Fibroblast of lung (primary cell): ENCODE data around the gene RAN. TPM values are rescaled to one million over a fixed set of nuclear protein-coding genes. Genes with fewer than 3 reads are reported as not detected.
"Not testable (repeated sequence)": the region's sequence is repeated elsewhere in the genome, so short reads cannot be mapped to it uniquely, and the experiment has no call there.

Source experiments
- DNase-seq, 2 donors: peaks; one replicate each; pipeline versions ENCODE4 v3.0.0 to v3.0.0-alpha.2; 2010; ENCODE audit warnings: low read depth in 2 of 2
- H2AFZ ChIP-seq: 2 replicates; pipeline ENCODE4 v1.5.1; 2012; ENCODE audit warnings: low read length, control low read depth, inconsistent platforms
- H3K27ac ChIP-seq: 2 replicates; pipeline ENCODE4 v1.5.1; 2011; ENCODE audit warnings: low read length, control low read depth; ENCODE audit not compliant: insufficient read depth
- H3K27me3 ChIP-seq: 2 replicates; pipeline ENCODE4 v1.5.1; 2011; ENCODE audit warnings: mild to moderate bottlenecking, low read length; ENCODE audit not compliant: control insufficient read depth, insufficient read depth
- H3K36me3 ChIP-seq: 2 replicates; pipeline ENCODE4 v1.5.1; 2011; ENCODE audit warnings: low read length; ENCODE audit not compliant: control insufficient read depth, insufficient read depth
- H3K4me1 ChIP-seq: 2 replicates; pipeline ENCODE4 v1.5.1; 2011; ENCODE audit warnings: low read length; ENCODE audit not compliant: control insufficient read depth, insufficient read depth; ENCODE audit errors: extremely low read depth
- H3K4me2 ChIP-seq: 2 replicates; pipeline ENCODE4 v1.5.1; 2011; ENCODE audit warnings: low read length, control low read depth; ENCODE audit not compliant: insufficient read depth; ENCODE audit errors: extremely low read depth
- H3K4me3 ChIP-seq, 4 experiments: fragments of 200-600 bp in 1 of 4; sonication (generic) in 1 of 4; replicated peaks in 1 of 4; 2 replicates each; pipeline ENCODE4 v1.5.1; 2011 to 2016; ENCODE audit warnings: low read length in 4 of 4, low read depth in 3 of 4, mild to moderate bottlenecking in 3 of 4, control low read depth in 2 of 4, inconsistent platforms in 1 of 4, mixed read lengths in 1 of 4; ENCODE audit not compliant: insufficient read depth in 1 of 4; ENCODE audit errors: control extremely low read depth in 1 of 4
- H3K79me2 ChIP-seq: 2 replicates; pipeline ENCODE4 v1.5.1; 2012; ENCODE audit warnings: mild to moderate bottlenecking, low read length, inconsistent platforms; ENCODE audit not compliant: control insufficient read depth, insufficient read depth
- H3K9ac ChIP-seq: 2 replicates; pipeline ENCODE4 v1.5.1; 2011; ENCODE audit warnings: mild to moderate bottlenecking, low read length, control low read depth; ENCODE audit not compliant: insufficient read depth
- H3K9me3 ChIP-seq: 2 replicates; pipeline ENCODE4 v1.5.1; 2012; ENCODE audit warnings: low read depth, low read length; ENCODE audit not compliant: control insufficient read depth, insufficient read depth
- H4K20me1 ChIP-seq: 2 replicates; pipeline ENCODE4 v1.5.1; 2011; ENCODE audit warnings: low read length; ENCODE audit not compliant: control insufficient read depth, insufficient read depth; ENCODE audit errors: extremely low read depth
- EZH2 ChIP-seq: IDR thresholded peaks from 2 replicates; pipeline ENCODE4 v1.5.1; 2012; ENCODE audit warnings: low read length, control low read depth, mild to moderate bottlenecking; ENCODE audit errors: missing control alignments
- polyA plus RNA-seq, 2 donors: library from polyadenylated mRNA; depleted of rRNA in 1 of 2; stranded (reverse) in 1 of 2; unstranded in 1 of 2; fragments of >200 nt; gene quantifications; 2 replicates each; pipeline ENCODE4 v1.2.1, GENCODE V29; 2011 to 2012; ENCODE audit warnings: missing spikeins in 1 of 2
- total RNA-seq: library from RNA; depleted of rRNA; stranded (reverse); fragments of >200 nt; gene quantifications from 2 replicates; pipeline ENCODE4 v1.2.1, GENCODE V29; 2014
- TF ChIP-seq, protein P1 (sequence below), 2 donors: IDR thresholded peaks in 1 of 2; conservative IDR thresholded peaks in 1 of 2; 1 replicate in 1 of 2; 2 replicates in 1 of 2; pipeline ENCODE4 v1.5.1; 2011 to 2012; ENCODE audit warnings: low read length in 2 of 2, control low read depth in 1 of 2, inconsistent platforms in 1 of 2, low read depth in 1 of 2, mild to moderate bottlenecking in 1 of 2

Gene RAN
- total and polyA plus RNA-seq, 2 donors (not counting 1 experiment from before 2014, with no cell fraction given), result 409 to 1,342 TPM

DNA sequence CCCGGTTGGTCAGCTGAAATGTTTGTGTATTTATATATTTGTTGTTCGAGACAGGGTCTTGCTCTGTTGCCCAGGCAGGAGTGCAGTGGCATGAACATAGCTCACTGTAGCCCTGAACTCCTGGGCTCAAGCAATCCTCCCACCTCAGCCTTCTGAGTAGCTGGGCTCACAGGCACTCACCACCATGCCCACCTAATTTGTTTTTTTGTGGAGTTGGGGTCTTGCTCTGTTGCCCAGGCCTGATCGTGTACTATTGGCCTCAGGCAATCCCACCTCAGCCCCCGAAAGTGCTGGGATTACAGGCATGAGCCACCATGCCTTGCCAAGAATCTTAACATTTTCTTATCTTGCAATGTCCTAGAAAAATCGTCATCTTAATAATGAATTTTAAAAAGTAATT, 3.3 kb downstream of the RAN start:
- DNase-seq, result no peak
- H3K9ac ChIP-seq, result no peak overlapping the region
- no peak overlapping the region for H3K4me3 ChIP-seq
- no peak overlapping the region for H2AFZ ChIP-seq
- H3K9me3 ChIP-seq, result no peaks in the 10 kb centered on the region
- peaks cover 33% of the 10 kb centered on the region for H3K79me2 ChIP-seq
- H3K27ac ChIP-seq, result no peak overlapping the region
- peaks cover 4% of the 10 kb centered on the region for H3K4me1 ChIP-seq
- TF ChIP-seq, protein P1, sequence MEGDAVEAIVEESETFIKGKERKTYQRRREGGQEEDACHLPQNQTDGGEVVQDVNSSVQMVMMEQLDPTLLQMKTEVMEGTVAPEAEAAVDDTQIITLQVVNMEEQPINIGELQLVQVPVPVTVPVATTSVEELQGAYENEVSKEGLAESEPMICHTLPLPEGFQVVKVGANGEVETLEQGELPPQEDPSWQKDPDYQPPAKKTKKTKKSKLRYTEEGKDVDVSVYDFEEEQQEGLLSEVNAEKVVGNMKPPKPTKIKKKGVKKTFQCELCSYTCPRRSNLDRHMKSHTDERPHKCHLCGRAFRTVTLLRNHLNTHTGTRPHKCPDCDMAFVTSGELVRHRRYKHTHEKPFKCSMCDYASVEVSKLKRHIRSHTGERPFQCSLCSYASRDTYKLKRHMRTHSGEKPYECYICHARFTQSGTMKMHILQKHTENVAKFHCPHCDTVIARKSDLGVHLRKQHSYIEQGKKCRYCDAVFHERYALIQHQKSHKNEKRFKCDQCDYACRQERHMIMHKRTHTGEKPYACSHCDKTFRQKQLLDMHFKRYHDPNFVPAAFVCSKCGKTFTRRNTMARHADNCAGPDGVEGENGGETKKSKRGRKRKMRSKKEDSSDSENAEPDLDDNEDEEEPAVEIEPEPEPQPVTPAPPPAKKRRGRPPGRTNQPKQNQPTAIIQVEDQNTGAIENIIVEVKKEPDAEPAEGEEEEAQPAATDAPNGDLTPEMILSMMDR (conservative IDR thresholded peaks at IDR 0.05 in 1 of 2, IDR thresholded peaks at IDR 0.05 in 1 of 2; ENCODE audit: low read depth in 1 of 2, low read length in 2 of 2), result no peak
- TF ChIP-seq EZH2, result no peak
- no peaks in the 10 kb centered on the region for H3K27me3 ChIP-seq
- no peak overlapping the region for H3K4me2 ChIP-seq
- peaks cover 15% of the 10 kb centered on the region for H3K36me3 ChIP-seq
- no peaks in the 10 kb centered on the region for H4K20me1 ChIP-seq

DNA sequence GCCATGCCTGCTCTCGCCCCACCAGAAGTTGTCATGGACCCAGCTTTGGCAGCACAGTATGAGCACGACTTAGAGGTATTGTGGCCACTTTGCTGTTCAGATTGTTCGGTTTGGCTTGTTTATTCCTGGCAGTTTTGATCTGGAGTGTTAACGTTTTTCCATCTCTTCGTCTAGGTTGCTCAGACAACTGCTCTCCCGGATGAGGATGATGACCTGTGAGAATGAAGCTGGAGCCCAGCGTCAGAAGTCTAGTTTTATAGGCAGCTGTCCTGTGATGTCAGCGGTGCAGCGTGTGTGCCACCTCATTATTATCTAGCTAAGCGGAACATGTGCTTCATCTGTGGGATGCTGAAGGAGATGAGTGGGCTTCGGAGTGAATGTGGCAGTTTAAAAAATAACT, 3.8 kb downstream of the RAN start:
- H3K36me3 ChIP-seq, result peaks cover 15% of the 10 kb centered on the region
- not testable (repeated sequence) for H4K20me1 ChIP-seq

DNA sequence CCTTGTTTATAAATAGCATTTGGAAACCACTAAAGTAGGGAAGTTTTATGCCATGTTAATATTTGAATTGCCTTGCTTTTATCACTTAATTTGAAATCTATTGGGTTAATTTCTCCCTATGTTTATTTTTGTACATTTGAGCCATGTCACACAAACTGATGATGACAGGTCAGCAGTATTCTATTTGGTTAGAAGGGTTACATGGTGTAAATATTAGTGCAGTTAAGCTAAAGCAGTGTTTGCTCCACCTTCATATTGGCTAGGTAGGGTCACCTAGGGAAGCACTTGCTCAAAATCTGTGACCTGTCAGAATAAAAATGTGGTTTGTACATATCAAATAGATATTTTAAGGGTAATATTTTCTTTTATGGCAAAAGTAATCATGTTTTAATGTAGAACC, 4.4 kb downstream of the RAN start:
- no peak overlapping the region for H3K4me3 ChIP-seq
- peaks cover 15% of the 10 kb centered on the region for H3K36me3 ChIP-seq
- peaks cover 2% of the 10 kb centered on the region for H3K4me1 ChIP-seq
- peaks cover 33% of the 10 kb centered on the region for H3K79me2 ChIP-seq
- H3K9me3 ChIP-seq, result no peaks in the 10 kb centered on the region
- H2AFZ ChIP-seq, result no peak overlapping the region
- no peak overlapping the region for H3K9ac ChIP-seq
- H3K27me3 ChIP-seq, result no peaks in the 10 kb centered on the region
- H3K4me2 ChIP-seq, result no peak overlapping the region
- no peak for DNase-seq
- H3K27ac ChIP-seq, result no peak overlapping the region
- TF ChIP-seq, protein P1 (conservative IDR thresholded peaks at IDR 0.05 in 1 of 2, IDR thresholded peaks at IDR 0.05 in 1 of 2; ENCODE audit: low read depth in 1 of 2, low read length in 2 of 2), result no peak
- no peaks in the 10 kb centered on the region for H4K20me1 ChIP-seq

More for the DNA sequence above, 3.8 kb downstream of the RAN start:
- not testable (repeated sequence) for H3K4me2 ChIP-seq, H2AFZ ChIP-seq, H3K9ac ChIP-seq, H3K4me3 ChIP-seq, H3K4me1 ChIP-seq, H3K27me3 ChIP-seq, H3K27ac ChIP-seq, DNase-seq, H3K9me3 ChIP-seq
- H3K79me2 ChIP-seq, result peaks cover 33% of the 10 kb centered on the region
